Measurements from ENCODE around the gene CDH13.

Gene CDH13

GRCh38 chr16:83724585-83724984, 1097.8 kb downstream of the CDH13 start:
- no peak for DNase-seq (ENCODE audit: low spot score)

GRCh38 chr16:83725313-83725712, 1098.5 kb downstream of the CDH13 start:
- no peak for DNase-seq (ENCODE audit: low spot score)

GRCh38 chr16:83727018-83727417, 1100.2 kb downstream of the CDH13 start:
- DNase-seq (ENCODE audit: low spot score), result peak; percentile 40

GRCh38 chr16:83727751-83728352, 1101.1 kb downstream of the CDH13 start:
- no peak for DNase-seq (ENCODE audit: low spot score)

GRCh38 chr16:83728492-83728891, 1101.7 kb downstream of the CDH13 start:
- no peak for DNase-seq (ENCODE audit: low spot score)

- no peak for DNase-seq (ENCODE audit: low spot score)
Measured at GRCh38 chr16:83730812-83731211, 1104.0 kb downstream of the CDH13 start.

GRCh38 chr16:83732536-83732935, 1105.8 kb downstream of the CDH13 start:
- no peak for DNase-seq (ENCODE audit: low spot score)

GRCh38 chr16:83733301-83733700, 1106.5 kb downstream of the CDH13 start:
- DNase-seq (ENCODE audit: low spot score), result no peak

GRCh38 chr16:83734136-83734535, 1107.4 kb downstream of the CDH13 start:
- DNase-seq (ENCODE audit: low spot score), result no peak

- no peak for DNase-seq (ENCODE audit: low spot score)
Measured at GRCh38 chr16:83737729-83738354, 1111.1 kb downstream of the CDH13 start.

- no peak for DNase-seq (ENCODE audit: low spot score)
Measured at GRCh38 chr16:83738923-83739503, 1112.2 kb downstream of the CDH13 start.

GRCh38 chr16:83742124-83742899, 1115.5 kb downstream of the CDH13 start:
- DNase-seq (ENCODE audit: low spot score), result no peak

GRCh38 chr16:83743241-83743640, 1116.5 kb downstream of the CDH13 start:
- DNase-seq (ENCODE audit: low spot score), result peak; percentile 8

GRCh38 chr16:83743720-83744119, 1117.0 kb downstream of the CDH13 start:
- no peak for DNase-seq (ENCODE audit: low spot score)

GRCh38 chr16:83744441-83744981, 1117.7 kb downstream of the CDH13 start:
- DNase-seq (ENCODE audit: low spot score), result peak; percentile 16

GRCh38 chr16:83746611-83747010, 1119.8 kb downstream of the CDH13 start:
- no peak for DNase-seq (ENCODE audit: low spot score)

- no peak for DNase-seq (ENCODE audit: low spot score)
Measured at GRCh38 chr16:83747936-83748335, 1121.2 kb downstream of the CDH13 start.

- DNase-seq (ENCODE audit: low spot score), result no peak
Measured at GRCh38 chr16:83755391-83755790, 1128.6 kb downstream of the CDH13 start.

- DNase-seq (ENCODE audit: low spot score), result peak; percentile 67
Measured at GRCh38 chr16:83762141-83762991, 1135.6 kb downstream of the CDH13 start.

- no peak for DNase-seq (ENCODE audit: low spot score)
Measured at GRCh38 chr16:83762992-83763358, 1136.2 kb downstream of the CDH13 start.

GRCh38 chr16:83768986-83769385, 1142.2 kb downstream of the CDH13 start:
- DNase-seq (ENCODE audit: low spot score), result no peak

Data from COLO829 (cell line).